NCI-H2227 (cell line): Measurements from ENCODE around the gene GRB7.
A peak's percentile ranks its signal among the peaks of the same experiment; 100 is the strongest.
"Not testable (repeated sequence)": the region's sequence is repeated elsewhere in the genome, so short reads cannot be mapped to it uniquely, and the experiment has no call there.

Experiments
- DNase-seq: peaks from one replicate; lab custom pipeline; 2025; ENCODE audit not compliant: unreplicated experiment; lab: John Stamatoyannopoulos, UW

GRB7 gene

DNA sequence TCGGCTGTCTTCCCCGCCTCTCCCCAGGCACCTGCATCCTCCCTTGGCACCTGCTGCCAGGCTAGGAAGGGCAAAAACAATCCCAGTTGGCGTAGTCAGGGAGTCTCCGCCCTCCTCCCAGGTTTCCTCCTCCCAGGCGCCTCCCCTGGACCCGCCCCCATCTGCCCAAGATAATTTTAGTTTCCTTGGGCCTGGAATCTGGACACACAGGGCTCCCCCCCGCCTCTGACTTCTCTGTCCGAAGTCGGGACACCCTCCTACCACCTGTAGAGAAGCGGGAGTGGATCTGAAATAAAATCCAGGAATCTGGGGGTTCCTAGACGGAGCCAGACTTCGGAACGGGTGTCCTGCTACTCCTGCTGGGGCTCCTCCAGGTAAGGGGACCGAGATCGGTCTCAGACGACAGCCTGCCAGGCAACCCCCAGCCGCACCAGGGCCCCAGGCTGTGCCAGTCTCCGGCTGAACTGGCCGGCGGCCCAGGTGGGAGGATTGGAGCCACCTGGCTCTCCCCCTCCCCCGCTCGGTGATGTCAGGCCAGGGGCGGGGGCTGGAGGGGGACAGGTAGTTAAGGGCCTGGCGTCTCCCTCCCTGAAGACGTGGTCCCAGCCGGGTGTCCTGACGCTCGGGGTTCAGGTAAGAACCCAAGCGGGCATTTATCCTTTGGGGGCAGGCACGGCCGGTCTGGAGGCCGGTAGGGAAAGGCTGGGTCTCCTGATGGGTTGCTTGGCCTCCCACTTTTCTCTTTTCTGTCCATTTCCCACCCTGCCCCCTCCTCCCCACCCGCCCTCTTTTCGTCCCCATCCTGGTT lies at the start of gene GRB7:
Gene GRB7 (plus strand): TSS at position 179 of the 808 bp plus-strand sequence. CDS start 4,364 bp downstream, outside the sequence.
- DNase-seq = peak; percentile 45

DNA sequence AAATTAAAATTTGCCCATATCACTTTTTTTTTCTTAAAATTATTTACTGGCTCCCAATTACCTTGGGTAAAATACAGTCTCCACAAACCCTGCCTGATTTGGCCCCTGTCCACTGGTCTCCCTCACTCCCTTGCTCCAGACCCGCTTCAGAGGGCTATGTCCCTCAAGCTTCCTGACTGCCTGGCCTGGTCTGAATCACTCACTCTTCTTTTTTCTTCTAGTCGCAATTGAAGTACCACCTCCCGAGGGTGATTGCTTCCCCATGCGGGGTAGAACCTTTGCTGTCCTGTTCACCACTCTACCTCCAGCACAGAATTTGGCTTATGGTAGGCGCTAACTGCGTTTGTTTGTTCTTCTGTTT lies 49.3 kb upstream of the GRB7 start:
- no peak for DNase-seq

DNA sequence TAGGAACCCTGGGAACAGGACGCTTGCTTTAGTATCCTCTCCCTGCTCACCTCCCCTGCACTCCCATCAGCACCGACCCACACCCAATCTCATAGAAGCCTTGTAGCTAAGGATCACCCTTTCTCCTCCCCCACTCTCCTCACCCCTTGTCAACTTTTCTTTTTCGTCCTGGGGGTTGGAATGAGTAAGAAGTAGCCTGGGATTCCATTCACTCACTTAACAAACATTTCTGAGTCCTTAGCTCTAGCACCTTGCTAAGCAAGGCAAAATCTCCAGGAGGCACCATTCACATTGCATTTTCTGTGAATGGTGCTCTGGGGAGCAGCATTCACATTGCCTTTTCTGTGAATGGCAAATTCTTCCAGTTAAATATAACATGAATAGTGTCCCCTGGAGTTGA lies 48.8 kb upstream of the GRB7 start:
- DNase-seq = no peak

DNA sequence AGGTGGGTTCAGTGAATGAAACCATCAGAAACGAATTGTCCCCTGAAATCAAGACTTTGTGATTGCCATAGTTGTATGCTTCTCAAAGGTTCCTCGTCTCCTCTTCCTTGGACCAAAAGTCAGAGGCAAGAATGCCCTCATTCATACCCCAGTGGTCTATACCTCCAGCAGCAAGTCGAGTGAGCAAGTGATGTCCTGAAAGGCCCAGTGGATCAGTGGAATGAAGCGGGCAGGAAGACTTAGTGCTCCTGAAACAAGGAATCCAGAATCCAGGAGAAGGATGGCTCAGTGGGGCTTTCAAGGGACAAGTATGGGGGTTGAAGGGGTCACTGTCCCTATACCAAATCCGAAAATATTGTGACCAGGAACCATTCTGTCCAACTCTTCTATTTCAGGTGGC lies 43.1 kb upstream of the GRB7 start:
- no peak for DNase-seq

DNA sequence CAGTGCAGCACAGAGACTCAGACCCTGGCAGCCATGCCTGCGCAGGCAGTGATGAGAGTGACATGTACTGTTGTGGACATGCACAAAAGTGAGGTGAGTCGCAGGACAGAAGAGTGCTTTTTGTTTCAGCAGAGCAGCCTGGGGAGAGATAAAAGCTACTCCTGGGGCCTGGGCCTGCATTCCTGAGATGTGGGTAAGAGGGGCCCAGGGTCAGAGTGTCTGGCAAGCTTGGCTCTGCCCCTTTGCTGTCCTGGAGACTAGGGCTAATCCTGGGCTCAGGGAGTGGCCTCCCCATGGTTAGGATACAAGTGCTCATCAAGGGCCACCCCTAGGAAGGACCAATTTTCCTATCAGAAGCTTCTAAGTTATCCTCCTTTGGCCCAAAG lies 42.7 kb upstream of the GRB7 start:
- DNase-seq = no peak

DNA sequence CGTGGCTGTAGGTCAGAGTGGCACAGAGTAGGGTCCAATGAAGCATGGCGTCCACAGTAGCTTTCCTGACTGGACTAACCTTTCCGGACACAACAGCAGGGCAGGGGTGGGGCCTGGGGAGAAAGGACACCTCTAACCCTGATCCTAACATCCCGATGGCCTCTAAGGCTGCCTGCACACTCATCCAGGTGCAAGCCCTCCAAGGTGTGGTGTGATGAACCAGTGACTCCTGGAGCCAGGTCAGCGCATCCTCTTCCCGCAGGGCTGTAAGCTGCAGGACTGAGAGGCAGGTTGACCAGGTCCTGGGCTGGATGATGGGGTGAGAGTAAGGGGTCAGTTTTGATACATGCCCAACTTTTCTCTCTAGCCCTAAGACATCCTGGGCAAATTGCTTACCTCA lies 41.0 kb upstream of the GRB7 start:
- DNase-seq = no peak

DNA sequence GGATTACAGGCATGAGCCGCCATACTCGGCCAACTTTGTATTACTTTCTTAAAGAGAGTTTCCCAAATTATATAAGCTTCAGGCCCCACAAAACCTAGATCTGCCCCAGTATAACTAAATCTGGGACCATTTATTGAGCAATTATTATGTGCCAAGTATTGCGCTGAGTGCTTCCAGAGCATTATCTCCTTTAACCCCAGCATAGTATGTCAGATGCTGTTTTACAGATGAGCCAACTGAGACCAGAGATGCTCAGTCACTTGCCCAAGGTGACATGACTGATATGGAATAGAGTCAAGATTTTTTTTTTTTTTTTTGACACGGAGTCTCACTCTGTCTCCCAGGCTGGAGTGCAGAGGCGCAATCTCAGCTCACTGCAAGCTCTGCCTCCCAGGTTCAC lies 39.8 kb upstream of the GRB7 start:
- no peak for DNase-seq

DNA sequence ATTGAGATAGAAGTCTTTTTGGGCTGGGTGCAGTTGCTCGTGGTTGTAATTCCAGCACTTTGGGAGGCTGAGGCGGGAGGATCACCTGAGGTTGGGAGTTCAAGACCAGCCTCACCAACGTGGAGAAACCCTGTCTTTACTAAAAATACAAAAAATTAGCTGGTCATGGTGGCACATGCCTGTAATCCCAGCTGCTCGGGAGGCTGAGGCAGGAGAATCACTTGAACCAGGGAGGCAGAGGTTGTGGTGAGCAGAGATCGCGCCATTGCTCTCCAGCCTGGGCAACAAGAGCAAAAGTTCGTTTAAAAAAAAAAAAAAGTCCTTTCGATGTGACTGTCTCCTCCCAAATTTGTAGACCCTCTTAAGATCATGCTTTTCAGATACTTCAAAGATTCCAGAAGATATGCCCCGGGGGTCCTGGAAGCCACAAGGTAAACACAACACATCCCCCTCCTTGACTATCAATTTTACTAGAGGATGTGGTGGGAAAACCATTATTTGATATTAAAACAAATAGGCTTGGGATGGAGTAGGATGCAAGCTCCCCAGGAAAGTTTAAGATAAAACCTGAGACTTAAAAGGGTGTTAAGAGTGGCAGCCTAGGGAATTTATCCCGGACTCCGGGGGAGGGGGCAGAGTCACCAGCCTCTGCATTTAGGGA lies 38.5 kb upstream of the GRB7 start:
- DNase-seq = not testable (repeated sequence)

DNA sequence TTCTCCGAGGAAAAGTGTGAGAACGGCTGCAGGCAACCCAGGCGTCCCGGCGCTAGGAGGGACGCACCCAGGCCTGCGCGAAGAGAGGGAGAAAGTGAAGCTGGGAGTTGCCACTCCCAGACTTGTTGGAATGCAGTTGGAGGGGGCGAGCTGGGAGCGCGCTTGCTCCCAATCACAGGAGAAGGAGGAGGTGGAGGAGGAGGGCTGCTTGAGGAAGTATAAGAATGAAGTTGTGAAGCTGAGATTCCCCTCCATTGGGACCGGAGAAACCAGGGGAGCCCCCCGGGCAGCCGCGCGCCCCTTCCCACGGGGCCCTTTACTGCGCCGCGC lies 38.0 kb upstream of the GRB7 start, which contains the start of gene ERBB2:
Gene ERBB2 (plus strand): TSS at position 247 of the 330 bp plus-strand sequence. CDS start 175 bp downstream, outside the sequence.
- no peak for DNase-seq

DNA sequence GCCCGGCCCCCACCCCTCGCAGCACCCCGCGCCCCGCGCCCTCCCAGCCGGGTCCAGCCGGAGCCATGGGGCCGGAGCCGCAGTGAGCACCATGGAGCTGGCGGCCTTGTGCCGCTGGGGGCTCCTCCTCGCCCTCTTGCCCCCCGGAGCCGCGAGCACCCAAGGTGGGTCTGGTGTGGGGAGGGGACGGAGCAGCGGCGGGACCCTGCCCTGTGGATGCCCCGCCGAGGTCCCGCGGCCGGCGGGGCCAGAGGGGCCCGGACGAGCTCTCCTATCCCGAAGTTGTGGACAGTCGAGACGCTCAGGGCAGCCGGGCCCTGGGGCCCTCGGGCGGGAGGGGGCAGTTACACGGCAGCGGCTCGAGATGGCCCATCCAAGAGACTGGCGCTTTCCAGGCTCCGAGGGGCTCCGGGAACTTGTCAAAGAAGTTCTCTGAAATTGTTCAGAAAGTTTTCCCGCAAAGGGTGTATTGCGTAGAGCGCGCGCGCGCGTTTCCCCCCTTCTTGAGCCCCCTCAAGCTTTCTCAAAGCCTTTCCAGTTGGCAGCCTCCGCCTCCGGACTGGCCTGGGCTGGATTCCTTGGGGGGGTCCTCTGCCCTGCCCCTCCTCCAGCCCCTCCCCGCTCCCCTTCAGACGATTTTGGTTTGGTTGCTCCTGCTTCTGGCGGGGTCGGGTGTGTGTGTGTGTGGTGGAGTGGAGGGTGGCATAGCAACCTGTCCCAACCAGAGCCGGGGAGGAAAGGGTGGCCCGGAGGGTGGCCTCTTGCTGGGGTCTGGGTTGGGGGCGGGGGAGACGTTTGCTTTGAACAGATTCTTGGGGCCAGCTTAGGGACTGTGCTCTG lies 37.4 kb upstream of the GRB7 start:
- DNase-seq = no peak

DNA sequence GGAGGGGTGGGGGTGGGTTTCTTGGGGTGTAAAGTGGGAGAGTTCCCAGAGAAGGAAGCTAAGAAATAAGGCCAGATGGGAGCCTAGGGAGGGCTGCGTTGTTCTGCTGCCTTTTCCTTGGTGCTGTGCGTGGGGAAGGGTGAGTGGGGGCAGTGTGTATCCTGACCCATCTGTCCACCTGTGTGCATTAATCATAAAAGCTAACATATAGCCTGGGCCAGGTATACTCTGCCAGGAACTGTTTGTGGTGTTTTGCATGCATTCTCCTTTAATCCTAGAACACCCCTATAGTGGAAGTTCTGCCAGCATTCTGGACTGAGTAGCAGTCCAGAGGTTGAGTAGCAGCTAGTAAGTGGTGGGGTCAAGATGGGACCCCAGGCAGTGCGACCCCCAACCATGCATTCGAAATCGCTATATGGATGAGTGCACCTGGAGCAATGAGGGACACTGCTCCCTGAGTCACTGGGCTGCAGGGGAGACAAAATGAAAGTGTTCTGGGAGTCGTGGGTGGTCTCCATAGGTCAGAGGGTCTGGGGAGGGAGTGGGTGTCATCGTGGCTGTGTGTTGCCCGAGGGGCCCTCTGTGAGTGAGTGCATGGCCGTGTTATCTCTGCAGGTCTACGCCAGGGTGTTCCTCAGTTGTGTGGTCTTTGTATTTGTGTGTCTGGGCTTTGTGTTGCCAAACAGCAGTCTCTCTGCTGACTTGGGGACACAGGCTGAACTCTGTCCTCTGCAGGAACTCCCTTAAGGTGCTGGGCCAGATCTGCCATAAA lies 36.5 kb upstream of the GRB7 start:
- DNase-seq = no peak

DNA sequence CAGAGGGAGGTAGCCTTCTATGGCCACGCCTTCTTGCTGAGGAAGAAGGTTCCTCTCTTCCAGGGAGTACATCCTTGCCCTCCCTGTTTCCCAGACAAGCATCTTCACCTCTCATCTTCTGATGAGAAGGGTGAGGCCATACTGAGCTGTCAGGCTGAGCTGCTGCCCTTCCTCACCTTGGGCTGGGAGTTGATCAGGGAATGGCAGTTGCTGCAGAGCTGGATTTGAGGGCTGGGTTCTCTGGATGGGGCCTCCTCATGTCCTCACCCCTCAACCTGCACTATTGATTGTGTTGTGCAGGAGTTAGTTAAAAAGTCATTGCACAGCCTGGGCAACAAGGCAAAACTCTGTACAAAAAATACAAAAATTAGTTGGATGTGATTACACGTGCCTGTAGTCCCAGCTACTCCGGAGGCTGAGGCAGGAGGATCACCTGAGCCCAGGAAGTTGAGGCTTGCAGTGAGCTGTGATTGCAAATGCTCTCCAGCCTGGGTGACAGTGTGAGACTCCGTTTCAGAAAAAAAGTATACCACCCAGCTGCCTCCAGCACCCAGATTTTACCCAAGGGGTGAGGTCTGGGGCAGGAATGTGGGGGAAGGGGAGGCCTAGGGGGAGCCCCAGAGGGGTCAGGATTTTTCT lies 35.8 kb upstream of the GRB7 start:
- DNase-seq = no peak

DNA sequence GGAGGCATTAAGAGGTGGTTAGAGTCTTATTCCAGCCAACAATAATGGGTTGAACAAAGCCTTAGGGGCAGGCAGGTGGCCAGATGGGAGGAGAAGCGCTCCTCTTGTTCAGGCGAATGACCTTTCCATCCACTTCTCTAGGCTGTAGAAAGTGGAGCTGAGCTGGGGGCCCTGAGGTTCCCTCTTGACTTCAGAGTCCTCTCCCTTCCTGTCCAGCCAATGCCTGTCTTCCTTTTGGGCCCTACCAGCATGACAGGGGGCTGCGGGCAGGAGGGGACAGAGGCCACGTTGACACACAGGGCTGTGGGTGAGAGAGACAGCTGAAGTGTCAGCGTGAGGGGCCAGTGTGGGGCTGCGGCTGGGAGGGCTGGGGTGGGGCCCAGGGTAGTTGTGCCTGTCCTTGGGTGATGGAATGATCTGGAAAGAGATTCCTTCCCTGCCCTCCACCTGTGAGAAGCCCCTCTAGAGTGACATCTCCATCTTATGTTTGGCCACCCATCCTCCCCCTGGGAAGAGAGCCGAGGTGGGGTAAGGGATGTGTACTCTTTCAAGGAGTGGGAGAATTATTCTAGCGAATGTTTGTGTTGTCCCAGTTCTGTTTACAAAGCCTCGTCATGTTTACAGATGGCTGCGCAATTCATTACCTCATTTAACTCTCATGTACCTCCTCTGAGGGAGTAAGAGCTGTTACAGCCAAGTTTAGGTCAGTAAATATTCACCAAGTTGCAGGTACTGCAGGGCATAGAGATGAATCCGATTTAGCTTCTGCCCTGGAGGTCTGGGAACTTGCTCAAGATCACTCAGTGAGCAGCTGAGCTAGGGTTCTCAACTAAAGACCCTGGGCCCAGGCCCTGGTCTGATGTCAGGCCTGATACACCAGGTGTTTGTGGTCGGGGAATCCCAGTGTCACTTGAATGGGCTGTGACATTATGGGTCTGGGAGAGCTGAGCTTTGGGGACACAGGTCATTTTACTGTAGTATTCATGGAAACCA lies 34.5 kb upstream of the GRB7 start:
- DNase-seq = no peak

DNA sequence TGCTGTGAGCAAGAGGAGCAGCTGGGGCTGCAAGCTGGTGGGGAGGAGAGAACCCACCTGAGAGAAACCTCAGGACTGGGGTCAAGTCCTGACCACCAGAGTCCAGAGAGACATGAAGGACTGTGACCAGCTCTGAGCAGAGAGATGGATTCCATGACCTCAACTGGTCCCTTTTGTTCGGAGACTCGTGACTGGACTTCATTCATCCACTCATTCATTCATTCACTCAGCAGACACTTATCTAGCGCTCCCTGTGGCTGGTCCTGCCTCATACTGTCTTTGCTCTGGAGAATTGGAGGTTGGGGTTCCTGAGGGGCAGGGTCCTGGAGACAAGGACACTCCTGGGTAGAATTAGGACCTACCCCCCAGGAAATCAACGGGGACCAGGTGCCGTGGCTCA lies 33.8 kb upstream of the GRB7 start:
- DNase-seq = no peak

DNA sequence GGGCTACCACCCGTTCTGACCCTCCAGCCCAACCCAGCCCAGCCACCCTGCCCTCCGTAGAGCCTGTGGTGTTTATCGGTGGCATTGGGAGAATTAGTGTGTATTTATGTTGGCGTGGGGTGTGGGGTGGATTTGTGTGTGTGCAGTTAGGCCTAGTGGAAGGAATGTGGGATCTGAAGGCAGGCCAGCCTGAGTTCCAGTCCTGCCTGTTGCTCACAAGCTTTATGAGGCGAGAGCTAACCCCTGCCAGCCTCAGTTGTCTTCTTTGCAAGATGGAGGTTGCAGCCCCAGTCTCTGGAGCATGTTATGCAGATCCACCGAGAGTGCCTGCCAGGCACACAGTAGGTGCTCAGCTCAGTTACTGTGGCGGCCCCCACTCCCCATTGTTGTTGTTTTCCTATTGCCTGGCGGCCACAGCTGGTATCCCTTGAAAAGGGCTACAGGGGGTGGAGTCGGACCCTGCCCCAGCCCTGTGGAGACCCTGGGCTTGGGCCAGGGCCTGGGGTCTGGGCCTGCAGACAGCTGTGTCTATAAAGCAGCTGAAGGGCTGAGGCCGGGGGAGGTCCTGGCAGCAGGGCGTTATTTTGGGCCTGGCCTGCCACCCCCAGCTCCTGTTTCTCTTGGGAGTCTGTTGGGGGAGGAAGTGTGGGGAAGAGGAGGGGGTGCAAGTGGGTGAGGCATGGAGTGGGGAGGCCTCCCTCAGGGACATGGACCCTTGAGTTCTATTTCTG lies 32.8 kb upstream of the GRB7 start:
- no peak for DNase-seq

DNA sequence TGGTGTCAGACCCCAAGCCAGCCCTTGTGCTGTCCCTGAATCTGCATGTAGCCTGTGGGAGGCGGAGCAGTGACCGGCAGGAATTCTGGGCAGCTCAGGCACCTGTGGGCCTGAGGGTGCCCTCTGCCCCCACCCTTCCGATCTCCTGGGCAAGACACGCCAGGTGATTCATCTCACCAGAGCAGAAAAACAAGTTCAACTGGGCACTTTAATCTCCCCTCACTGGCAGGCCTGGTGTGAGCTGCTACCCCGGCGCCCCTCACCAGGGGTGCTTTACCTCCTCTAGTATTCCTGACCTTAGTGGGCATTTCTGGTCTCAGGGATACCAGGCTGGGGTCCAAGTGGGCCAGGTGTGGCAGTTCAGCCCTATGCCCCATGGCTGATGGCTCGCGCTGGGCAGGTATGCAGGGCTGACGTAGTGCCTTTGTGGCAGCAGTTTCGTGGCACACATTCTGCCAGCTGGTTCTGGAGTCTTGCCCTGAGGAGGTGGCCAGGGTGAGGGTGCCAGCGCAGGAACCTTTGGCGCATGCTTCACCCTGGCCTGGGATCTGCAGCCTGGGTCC lies 31.9 kb upstream of the GRB7 start:
- no peak for DNase-seq

DNA sequence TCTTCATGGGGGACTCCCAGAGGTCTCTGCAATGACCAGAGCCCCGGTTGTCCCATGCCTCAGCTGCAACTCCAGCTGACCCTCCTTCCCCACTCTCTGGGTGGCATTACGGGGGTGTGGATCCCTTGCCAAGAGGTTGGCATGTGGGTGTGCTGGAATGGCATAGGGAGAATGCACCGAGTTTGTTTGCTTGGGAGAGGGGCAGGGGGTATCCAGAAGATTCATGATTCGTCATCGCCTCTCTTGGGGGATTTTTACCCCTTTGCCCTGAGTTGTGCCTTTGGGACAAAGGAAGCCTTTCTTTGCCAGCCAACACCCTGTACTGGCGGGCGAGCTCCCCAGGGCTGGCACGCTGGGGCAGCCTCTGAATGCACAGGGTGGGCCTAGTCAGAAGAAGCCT lies 31.4 kb upstream of the GRB7 start:
- no peak for DNase-seq

DNA sequence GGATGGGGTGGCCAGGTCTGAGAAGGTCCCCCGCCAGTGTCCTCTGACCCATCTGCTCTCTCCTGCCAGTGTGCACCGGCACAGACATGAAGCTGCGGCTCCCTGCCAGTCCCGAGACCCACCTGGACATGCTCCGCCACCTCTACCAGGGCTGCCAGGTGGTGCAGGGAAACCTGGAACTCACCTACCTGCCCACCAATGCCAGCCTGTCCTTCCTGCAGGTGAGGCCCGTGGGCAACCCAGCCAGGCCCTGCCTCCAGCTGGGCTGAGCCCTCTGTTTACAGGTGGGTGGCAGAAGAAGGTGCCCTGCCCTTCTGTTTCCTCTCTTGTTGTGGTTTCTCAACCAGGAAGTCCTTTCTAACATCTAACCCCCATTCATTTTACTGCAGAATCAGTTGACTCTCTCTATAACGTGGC lies 30.8 kb upstream of the GRB7 start:
- no peak for DNase-seq
